ENCODE measurements around the gene PACS2. TPM values are rescaled to one million over a fixed set of nuclear protein-coding genes. Genes with fewer than 3 reads are reported as not detected.

PACS2 gene
- polyA plus RNA-seq, 3 donors, result 3.1 to 87.0 (median 3.7) TPM

DNA sequence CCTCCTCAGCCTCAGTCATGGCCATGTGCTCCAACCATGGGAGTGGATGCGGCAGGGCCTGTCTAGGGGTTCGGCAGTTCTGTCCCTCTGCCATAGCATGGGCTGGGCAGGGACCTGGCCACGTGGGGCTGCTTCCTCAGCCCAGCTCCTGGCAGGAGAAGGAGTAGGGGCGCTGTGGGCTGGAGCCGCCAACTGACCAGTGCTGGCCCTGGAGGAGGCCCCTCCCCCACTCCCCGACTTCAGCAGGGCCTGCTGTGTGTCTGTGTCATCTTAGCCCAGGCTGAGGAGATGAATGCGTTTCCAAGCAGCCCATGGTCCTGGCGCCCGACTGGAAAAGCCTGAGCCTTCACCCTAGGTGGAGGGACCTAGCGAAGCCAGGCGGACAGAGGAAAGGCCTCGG is 2.7 kb upstream of the PACS2 start:
- no peak for DNase-seq
- H3K4me2 ChIP-seq (replicated peaks; ENCODE audit: extremely low read depth, low read length, poor library complexity, severe bottlenecking), result no peak overlapping the region
- Mint-ChIP-seq H3K27ac (no peak overlapping the region), H3K27me3 (ENCODE audit: low read depth in 3 of 3) (peaks cover 3 to 11% (median 6%) of the 10 kb centered on the region in 3 donors), H3K36me3 (peaks cover 4% of the 10 kb centered on the region in 2 donors), H3K9me3 (peaks cover 0 to 4% (median 0%) of the 10 kb centered on the region in 7 donors), H3K4me1 (peaks cover 25% of the 10 kb centered on the region), H3K4me3 (no peak overlapping the region)
- no peak overlapping the region for H2AFZ ChIP-seq (ENCODE audit: insufficient read depth, low read depth, low read length, poor library complexity, severe bottlenecking)
- H3K9me3 ChIP-seq (replicated peaks in 1 of 2; ENCODE audit: control insufficient read depth in 1 of 2, insufficient read depth in 1 of 2, low read length in 2 of 2), result no peaks in the 10 kb centered on the region
- H3K9ac ChIP-seq (ENCODE audit: insufficient read depth, low read length, poor library complexity, severe bottlenecking), result no peak overlapping the region
- peaks cover 23 to 33% of the 10 kb centered on the region in 2 donors for H3K4me1 ChIP-seq (ENCODE audit: control insufficient read depth in 1 of 2, insufficient read depth in 2 of 2, low read length in 2 of 2)
- H3K4me3 ChIP-seq (replicated peaks in 1 of 3; ENCODE audit: low read depth in 2 of 3, low read length in 3 of 3), result no peak overlapping the region
- no peaks in the 10 kb centered on the region for H3K36me3 ChIP-seq (replicated peaks in 1 of 2; ENCODE audit: control insufficient read depth in 1 of 2, insufficient read depth in 2 of 2, low read length in 2 of 2)
- TF ChIP-seq, protein P1, sequence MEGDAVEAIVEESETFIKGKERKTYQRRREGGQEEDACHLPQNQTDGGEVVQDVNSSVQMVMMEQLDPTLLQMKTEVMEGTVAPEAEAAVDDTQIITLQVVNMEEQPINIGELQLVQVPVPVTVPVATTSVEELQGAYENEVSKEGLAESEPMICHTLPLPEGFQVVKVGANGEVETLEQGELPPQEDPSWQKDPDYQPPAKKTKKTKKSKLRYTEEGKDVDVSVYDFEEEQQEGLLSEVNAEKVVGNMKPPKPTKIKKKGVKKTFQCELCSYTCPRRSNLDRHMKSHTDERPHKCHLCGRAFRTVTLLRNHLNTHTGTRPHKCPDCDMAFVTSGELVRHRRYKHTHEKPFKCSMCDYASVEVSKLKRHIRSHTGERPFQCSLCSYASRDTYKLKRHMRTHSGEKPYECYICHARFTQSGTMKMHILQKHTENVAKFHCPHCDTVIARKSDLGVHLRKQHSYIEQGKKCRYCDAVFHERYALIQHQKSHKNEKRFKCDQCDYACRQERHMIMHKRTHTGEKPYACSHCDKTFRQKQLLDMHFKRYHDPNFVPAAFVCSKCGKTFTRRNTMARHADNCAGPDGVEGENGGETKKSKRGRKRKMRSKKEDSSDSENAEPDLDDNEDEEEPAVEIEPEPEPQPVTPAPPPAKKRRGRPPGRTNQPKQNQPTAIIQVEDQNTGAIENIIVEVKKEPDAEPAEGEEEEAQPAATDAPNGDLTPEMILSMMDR (IDR thresholded peaks at IDR 0.05), result no peak
- WGBS (ENCODE audit: insufficient coverage), result 98% methylated on average over 10 of the region's 12 CpGs
- H4K20me1 ChIP-seq (ENCODE audit: insufficient read depth, low read length), result peaks cover 13% of the 10 kb centered on the region
- H3K27ac ChIP-seq (ENCODE audit: low read depth in 1 of 2, low read length in 2 of 2), result no peak overlapping the region
- H3K27me3 ChIP-seq (ENCODE audit: control insufficient read depth in 2 of 2, insufficient read depth in 2 of 2, low read length in 2 of 2), result no peaks in the 10 kb centered on the region
- H3K79me2 ChIP-seq (ENCODE audit: insufficient read depth, low read length), result peaks cover 16% of the 10 kb centered on the region
- intact Hi-C loops (cut with micrococcal nuclease), result no loop called here

DNA sequence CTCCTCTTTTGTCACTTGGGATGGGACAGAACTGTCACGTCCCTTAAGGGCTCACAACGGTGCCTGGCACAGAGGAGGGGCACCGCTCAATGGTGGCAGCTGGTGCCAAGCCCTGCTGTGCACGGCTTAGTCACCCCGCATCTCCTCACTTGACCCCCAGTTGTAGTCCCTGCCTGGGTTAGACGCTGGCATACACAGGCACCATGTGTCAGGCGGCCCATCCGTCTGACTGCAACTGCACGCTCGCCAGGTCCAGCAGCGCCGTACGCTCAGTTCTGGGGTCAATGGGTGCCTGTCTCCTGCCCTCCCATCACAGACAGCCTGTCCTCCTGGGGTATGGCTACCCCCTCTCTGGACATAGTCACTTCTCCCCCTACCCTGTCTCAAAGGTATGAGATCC is 1.6 kb upstream of the PACS2 start:
- no peak overlapping the region for H3K9ac ChIP-seq (ENCODE audit: insufficient read depth, low read length, poor library complexity, severe bottlenecking)
- H3K9me3 ChIP-seq (replicated peaks in 1 of 2; ENCODE audit: control insufficient read depth in 1 of 2, insufficient read depth in 1 of 2, low read length in 2 of 2), result no peaks in the 10 kb centered on the region
- intact Hi-C loops (cut with micrococcal nuclease), result no loop called here
- peaks cover 35 to 44% of the 10 kb centered on the region in 2 donors for H3K4me1 ChIP-seq (ENCODE audit: control insufficient read depth in 1 of 2, insufficient read depth in 2 of 2, low read length in 2 of 2)
- TF ChIP-seq, protein P1 (IDR thresholded peaks at IDR 0.05), result no peak
- H3K4me2 ChIP-seq (replicated peaks; ENCODE audit: extremely low read depth, low read length, poor library complexity, severe bottlenecking), result peak overlapping the region; percentile 91
- H3K36me3 ChIP-seq (replicated peaks in 1 of 2; ENCODE audit: control insufficient read depth in 1 of 2, insufficient read depth in 2 of 2, low read length in 2 of 2), result no peaks in the 10 kb centered on the region
- DNase-seq, result no peak
- Mint-ChIP-seq H3K4me3 (peak overlapping the region in 1 of 2 donors; percentile 15), H3K27me3 (ENCODE audit: low read depth in 3 of 3) (peaks cover 3 to 11% (median 4%) of the 10 kb centered on the region in 3 donors), H3K4me1 (peaks cover 36% of the 10 kb centered on the region), H3K9me3 (peaks cover 0 to 2% (median 0%) of the 10 kb centered on the region in 7 donors), H3K36me3 (no peaks in the 10 kb centered on the region), H3K27ac (peak overlapping the region in 2 of 7 donors; percentile 57 to 79)
- H3K4me3 ChIP-seq (replicated peaks in 1 of 3; ENCODE audit: low read depth in 2 of 3, low read length in 3 of 3), result peak overlapping the region in 1 of 3 experiments; percentile 78
- H4K20me1 ChIP-seq (ENCODE audit: insufficient read depth, low read length), result peaks cover 24% of the 10 kb centered on the region
- peaks cover 20% of the 10 kb centered on the region for H3K79me2 ChIP-seq (ENCODE audit: insufficient read depth, low read length)
- no peaks in the 10 kb centered on the region for H3K27me3 ChIP-seq (ENCODE audit: control insufficient read depth in 2 of 2, insufficient read depth in 2 of 2, low read length in 2 of 2)
- peak overlapping the region; percentile 95 for H2AFZ ChIP-seq (ENCODE audit: insufficient read depth, low read depth, low read length, poor library complexity, severe bottlenecking)
- over 99% methylated on average over 13 of the region's 13 CpGs for WGBS (ENCODE audit: insufficient coverage)
- no peak overlapping the region for H3K27ac ChIP-seq (ENCODE audit: low read depth in 1 of 2, low read length in 2 of 2)
